ENCODE results near the gene KLHL25.

KLHL25 gene

GRCh38 chr15:85777250-85778106 is 17.2 kb downstream of the KLHL25 start:
- H3K4me3 ChIP-seq (ENCODE audit: low read depth, low read length): no peak overlapping the region
- DNase-seq (ENCODE audit: low read depth): no peak

DNA sequence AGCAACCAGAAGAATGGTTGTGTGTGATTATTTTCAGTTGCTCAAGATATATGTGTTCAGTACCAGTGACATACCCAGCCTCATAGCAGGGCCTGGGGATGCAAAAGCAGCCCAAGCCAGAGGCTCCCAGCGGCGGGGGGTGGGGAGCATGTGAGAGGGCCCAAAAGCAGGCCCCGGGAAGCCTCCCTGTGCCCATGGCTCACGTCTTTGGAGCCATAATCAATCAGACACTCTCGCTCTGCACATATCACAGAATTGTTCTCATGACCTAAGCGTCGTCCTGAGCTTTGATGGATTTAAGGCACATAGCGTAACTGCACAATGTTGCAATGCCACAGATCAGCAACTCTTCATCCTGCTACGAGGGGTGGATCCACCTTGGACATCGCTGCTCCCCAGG is 20.8 kb downstream of the KLHL25 start:
- DNase-seq (ENCODE audit: low read depth): no peak
- TF ChIP-seq CTCF (IDR thresholded peaks at IDR 0.05; ENCODE audit: control insufficient read depth, extremely low read depth, insufficient read depth): no peak
- H3K4me3 ChIP-seq (ENCODE audit: low read depth, low read length): no peak overlapping the region

More at GRCh38 chr15:85777250-85778106, 17.2 kb downstream of the KLHL25 start:
- no peak for TF ChIP-seq CTCF (IDR thresholded peaks at IDR 0.05; ENCODE audit: control insufficient read depth, extremely low read depth, insufficient read depth)

GRCh38 chr15:85773249-85773648 is 21.5 kb downstream of the KLHL25 start:
- no peak overlapping the region for H3K4me3 ChIP-seq (ENCODE audit: low read depth, low read length)
- DNase-seq (ENCODE audit: low read depth): no peak
- no peak for TF ChIP-seq CTCF (IDR thresholded peaks at IDR 0.05; ENCODE audit: control insufficient read depth, extremely low read depth, insufficient read depth)

DNA sequence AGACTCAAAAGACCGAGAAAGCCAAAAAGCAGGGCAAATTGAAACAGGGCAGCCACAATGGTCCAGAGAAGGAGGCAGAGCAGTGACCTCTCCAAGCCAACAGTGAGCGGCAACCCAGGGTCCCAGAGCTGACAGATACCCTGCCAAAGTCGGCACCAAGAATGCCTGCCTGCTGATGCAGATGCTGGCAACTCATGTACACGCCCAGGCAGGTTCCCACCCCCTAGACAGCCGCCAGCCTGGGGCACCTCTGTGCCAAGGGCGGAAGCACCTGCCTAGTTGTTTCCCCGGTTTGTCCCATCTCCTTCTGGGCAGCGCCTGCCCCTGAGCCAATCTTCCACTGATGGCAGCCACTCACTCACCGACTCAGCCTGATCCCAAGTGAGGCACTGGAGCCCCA is 22.1 kb downstream of the KLHL25 start:
- no peak for TF ChIP-seq CTCF (IDR thresholded peaks at IDR 0.05; ENCODE audit: control insufficient read depth, extremely low read depth, insufficient read depth)
- no peak for DNase-seq (ENCODE audit: low read depth)

DNA sequence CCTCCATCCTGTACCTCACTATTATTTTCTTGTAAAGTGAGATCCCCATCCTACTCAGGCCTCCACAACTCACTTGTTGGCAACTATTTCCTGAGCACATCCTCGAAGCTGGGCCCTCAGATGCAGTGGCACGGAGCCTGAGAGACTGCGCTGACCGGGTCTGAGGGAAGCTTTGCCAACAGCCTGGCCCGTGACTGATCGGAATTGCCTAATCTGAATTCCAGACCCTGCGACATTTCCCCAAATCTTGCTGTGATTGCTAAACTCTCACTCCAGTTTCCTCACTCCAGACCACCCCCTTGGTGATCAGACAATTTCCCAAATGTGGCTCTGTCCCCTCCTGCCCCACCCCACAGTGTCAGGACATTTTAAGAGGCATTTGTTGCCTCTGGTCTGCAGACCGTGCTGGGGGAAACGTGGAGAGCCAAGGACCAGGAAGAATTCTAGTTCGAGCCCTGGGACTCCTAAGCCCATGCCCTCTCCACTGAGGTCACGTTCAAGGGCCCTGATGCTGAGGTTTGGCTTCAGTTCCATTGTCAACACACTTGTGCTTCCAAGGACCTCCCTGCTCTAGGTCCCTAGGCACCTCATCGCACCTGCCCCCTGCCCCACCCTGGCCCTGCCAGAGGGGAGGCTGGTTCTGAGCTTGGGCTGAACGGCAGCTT is 22.8 kb downstream of the KLHL25 start:
- H3K4me3 ChIP-seq (ENCODE audit: low read depth, low read length): no peak overlapping the region
- no peak for DNase-seq (ENCODE audit: low read depth)
- no peak for TF ChIP-seq CTCF (IDR thresholded peaks at IDR 0.05; ENCODE audit: control insufficient read depth, extremely low read depth, insufficient read depth)

More for the DNA sequence above, 22.1 kb downstream of the KLHL25 start:
- no peak overlapping the region for H3K4me3 ChIP-seq (ENCODE audit: low read depth, low read length)

DNA sequence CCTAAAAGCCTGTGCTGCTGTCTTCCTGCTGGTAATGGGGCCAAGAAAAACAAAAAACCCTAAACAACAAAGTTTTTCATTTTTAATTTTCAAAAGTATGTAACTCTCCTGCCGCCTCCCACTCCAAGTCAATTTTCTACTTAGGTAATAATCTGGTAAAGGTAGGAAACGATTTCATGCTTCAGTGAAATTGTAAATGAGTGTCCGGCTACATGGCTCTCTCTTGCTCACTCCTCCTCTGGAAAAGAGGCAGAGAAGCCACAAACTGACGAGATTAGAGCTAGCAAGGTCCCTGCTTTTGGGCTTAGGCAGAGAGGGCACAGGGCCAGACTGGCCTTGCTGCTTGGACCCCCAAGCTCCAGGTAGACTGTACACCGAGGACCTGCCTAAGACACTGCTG is 23.5 kb downstream of the KLHL25 start:
- H3K4me3 ChIP-seq (ENCODE audit: low read depth, low read length): no peak overlapping the region
- DNase-seq (ENCODE audit: low read depth): no peak
- TF ChIP-seq CTCF (IDR thresholded peaks at IDR 0.05; ENCODE audit: control insufficient read depth, extremely low read depth, insufficient read depth): no peak
